Erythroblast (primary cell): Measurements from ENCODE around the gene CTSE.
"Not testable (repeated sequence)": the region's sequence is repeated elsewhere in the genome, so short reads cannot be mapped to it uniquely, and the experiment has no call there.

Experiments used
- DNase-seq, 2 experiments: peaks; one replicate each; lab custom pipeline; 2025; lab: John Stamatoyannopoulos, UW
- GATA1 ChIP-seq: IDR thresholded peaks from 2 replicates; pipeline ENCODE4 v1.6.1; 2011; ENCODE audit warnings: low read depth, mild to moderate bottlenecking, control low read depth, low read length, moderate library complexity
- POLR2A ChIP-seq: IDR thresholded peaks from 2 replicates; pipeline ENCODE4 v1.6.1; 2011; ENCODE audit warnings: mild to moderate bottlenecking, low read length

CTSE gene

DNA sequence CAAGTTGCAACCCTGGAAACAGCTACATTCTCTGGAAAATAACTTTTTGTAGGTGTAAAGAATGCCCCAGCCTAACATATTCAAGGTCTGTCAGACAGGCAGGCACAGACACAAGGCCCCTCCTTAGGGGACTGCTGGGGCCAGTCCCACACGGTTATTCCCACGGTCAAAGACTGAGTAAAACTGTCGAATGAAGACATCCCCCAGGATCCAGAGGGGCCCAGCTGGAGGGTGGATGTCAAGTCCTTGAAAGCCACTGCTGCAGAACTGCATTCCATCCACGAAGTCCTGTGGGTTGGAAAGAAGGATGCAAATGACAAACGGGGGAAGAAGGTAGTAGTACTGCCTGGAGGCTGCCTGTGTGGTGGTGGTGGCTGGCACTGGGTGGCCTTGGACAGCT, 13.6 kb downstream of the CTSE start:
- no peak for DNase-seq
- TF ChIP-seq POLR2A = no peak
- TF ChIP-seq GATA1 = no peak

- TF ChIP-seq POLR2A (no peak), GATA1 (no peak)
- DNase-seq = no peak
These were observed 16.7 kb downstream of the CTSE start for GRCh38 chr1:206006946-206007345.

GRCh38 chr1:206005778-206006180, 17.9 kb downstream of the CTSE start:
- DNase-seq = no peak
- TF ChIP-seq GATA1 = no peak
- TF ChIP-seq POLR2A = no peak

GRCh38 chr1:206005234-206005633, 18.5 kb downstream of the CTSE start:
- TF ChIP-seq GATA1 = no peak
- TF ChIP-seq POLR2A = no peak
- DNase-seq = no peak

- TF ChIP-seq POLR2A (no peak), GATA1 (no peak)
- peak in 1 of 2 experiments; percentile 27 for DNase-seq
These were observed 18.9 kb downstream of the CTSE start for GRCh38 chr1:206004826-206005225.

DNA sequence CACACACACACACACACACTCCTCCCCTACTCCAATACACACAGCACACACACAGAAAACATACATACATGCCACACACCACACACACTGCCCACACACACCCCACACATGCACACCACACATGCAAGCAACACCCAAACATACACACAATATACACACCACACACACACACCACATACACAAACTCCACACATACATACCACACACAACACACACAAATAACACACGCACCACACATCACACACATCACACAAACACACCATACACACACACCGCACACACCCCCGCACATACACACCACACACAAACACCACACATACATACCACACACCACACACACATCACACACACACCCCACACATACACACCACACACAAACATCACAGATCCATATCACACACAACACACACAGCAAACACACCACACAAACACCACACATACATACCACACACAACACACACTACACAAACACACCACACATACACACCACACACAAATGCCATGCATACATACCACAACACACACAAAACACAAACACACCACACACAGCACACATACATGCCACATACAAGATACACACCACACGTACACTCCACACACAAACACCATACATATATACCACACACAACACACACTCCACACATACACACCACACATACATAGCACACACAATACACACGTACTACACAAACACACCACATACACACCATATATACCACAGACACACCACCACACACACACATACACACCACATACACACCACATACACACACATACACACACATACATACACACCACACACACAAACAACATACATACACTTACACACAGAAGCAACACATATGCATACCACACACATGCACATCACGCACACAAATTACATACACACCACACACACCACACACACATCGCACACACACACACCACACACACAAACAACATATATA, 19.6 kb downstream of the CTSE start:
- TF ChIP-seq GATA1 (no peak), POLR2A (no peak)
- peak in 1 of 2 experiments; percentile 48 for DNase-seq

DNA sequence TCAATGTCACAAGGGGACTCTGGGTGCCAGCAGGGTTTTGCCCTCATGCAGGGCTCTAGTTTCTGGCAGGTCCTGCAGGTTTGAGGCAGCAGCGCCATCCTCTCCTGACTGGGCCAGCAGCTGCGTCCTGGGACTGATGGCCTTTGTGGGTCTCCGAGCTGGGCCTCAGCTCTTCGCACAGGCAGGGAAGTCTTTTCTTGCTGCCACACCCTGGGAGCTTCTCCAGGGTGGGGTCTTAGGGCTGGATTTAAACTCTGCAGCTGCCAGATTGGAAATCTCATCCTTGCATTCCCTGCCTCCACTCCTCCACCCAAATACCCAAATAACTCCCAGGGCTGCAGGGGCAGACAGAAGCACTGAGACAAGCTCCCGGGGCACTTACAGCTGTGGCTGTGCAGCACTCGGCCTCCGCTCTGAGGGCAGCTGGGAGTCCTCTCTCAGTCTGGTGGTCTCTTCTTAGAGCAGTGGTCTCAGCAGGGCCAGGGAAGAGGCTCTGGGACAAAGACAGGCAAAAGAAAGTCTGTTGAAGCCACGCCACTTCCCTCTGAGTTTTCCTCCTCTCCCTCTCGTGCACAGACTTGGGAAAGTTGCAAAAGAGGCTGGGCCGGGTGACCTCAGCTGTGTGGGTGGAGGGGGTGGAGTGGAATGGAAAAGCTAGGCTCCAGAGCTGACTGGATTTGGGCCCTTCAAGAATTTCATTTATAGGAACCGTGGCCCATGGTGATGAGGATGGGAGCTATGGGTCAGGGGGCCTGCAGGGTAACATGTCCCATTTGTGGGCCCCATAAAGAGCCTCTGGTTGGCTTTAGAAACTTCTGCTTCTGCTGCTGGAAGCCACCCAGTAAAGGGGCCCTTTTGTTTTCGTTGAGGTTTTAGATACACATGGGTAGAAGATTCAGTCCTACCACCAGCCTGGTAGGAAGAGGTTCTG, 20.6 kb downstream of the CTSE start, which contains the start of gene RAB7B:
TSS of gene RAB7B (minus strand) at position 525 of the 931 bp plus-strand sequence. CDS start 9,260 bp downstream, outside the sequence.
- peak in 1 of 2 experiments; percentile 22 for DNase-seq
- TF ChIP-seq GATA1 = no peak
- TF ChIP-seq POLR2A = no peak

GRCh38 chr1:206002160-206002559, 21.5 kb downstream of the CTSE start:
- TF ChIP-seq GATA1 (no peak), POLR2A (no peak)
- no peak for DNase-seq

GRCh38 chr1:206001476-206001888, 22.2 kb downstream of the CTSE start:
- peak; percentile 22 to 67 for DNase-seq
- TF ChIP-seq POLR2A (no peak), GATA1 (no peak)

GRCh38 chr1:206000641-206001339, 22.9 kb downstream of the CTSE start:
- DNase-seq = no peak

DNA sequence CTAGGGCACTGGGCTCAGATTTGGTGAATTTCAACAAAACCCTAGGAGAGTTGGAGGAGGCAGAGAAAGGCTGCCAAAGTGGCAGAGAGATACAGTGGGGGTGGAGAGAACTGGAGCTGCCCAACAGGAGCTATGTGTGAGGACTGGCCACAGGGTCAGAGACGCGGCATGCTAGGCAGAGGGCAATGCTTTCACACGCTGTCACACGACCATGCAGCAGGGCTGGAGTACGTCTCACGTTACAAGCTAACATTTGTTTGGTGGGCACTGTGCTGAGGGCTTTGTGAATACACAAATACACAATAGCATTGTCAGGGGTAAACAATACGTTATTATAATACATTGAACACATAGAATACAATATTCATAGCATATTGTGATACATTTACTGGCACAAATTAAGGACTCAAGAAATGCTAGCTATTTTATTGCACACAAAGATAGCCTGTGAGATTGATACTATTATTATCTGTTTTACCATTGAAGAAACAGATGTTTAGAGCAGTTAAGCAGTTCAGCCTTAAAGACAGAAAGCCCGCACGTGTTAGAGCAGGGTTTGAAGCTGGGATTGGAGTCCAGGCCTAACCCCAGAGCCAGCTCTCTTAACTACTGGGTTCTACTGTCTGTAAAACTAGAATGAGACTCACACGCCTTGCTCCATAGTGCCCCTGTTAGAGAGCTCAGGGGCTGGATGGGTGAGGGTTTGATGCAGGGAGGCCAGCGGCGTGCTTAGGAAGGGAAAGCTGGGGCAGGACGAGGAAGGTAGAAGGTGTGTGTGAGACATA, 25.0 kb downstream of the CTSE start:
- DNase-seq = no peak
- TF ChIP-seq POLR2A = no peak
- no peak for TF ChIP-seq GATA1

More at GRCh38 chr1:206000641-206001339, 22.9 kb downstream of the CTSE start:
- no peak for TF ChIP-seq POLR2A
- TF ChIP-seq GATA1 = no peak

GRCh38 chr1:205996641-205997040, 27.1 kb downstream of the CTSE start:
- DNase-seq = not testable (repeated sequence)
